Stimulated activated CD4-positive, alpha-beta T cell treated with anti-CD3 and anti-CD28 coated beads, Interleukin-2, amount 100 ng/mL, for 24 hours (primary cell): Measurements from ENCODE around the gene SPSB4.

Source experiments
- DNase-seq, 2 donors: peaks; one replicate each; pipeline ENCODE4 v3.0.0-alpha.2; 2020

The SPSB4 gene

DNA sequence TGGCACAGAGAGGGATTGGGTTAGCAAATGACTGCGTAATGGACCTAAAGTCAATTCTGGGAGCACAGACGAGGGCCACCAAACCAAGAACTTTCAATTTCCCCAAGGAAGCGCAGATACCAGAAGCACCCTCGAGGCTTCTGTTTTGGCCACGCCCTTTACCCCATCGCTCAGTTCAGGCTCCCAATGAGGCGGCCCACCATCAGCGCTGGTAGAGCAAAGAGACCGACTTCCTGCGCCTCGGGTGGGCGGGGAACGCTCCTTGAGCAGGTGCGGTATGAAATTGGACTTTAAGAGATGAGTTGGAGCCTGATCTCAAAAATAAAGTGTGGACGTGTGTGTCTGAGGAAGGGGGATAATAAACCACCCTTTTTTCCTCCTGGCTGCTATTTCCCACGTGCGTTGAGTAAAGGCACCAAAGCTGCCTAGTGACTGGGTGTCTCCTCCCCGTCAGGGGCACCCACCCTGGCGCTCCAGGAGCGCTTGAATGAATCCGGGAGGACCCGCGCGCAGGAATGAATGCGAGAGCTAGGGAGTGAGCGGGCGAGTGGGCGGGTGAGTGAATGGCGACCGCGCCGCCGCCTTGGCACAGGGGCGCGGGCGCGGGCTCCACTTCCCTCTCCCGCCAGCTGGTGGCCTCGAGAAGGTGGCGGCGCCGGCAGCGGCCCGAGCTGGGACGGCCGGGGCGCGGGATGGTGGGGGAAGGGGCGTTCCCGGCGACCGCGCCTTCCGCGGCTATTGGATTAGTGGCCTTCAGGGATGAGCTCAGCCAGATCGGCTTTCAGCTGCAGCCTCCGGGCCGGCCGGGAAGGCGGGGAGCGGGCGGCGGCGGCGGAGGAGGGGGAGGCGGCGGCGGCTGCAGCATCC, at the start of gene SPSB4:
Gene SPSB4 (plus strand): TSS at position 772 of the 867 bp plus-strand sequence. CDS start 14,758 bp downstream, outside the sequence.
- DNase-seq: peak in 1 of 2 donors; percentile 56

DNA sequence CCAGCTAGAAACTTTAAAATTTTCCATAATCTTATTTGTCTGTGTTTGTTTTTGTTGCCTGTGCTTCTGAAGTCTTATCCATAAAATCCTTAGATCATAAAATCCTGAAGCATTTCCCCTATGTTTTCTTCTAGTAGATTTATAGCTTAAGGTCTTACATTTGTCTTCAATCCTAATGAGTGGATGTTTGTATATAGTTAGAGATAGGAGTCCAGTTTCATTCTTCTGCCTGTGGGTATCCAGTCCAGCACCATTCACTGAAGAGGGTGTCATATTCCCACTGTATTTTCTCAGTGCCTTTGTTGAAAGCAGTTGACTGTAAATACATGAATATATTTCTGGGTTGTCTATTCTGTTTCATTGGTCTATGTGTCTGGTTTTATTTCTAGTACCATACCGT, 44.8 kb upstream of the SPSB4 start:
- no peak for DNase-seq

DNA sequence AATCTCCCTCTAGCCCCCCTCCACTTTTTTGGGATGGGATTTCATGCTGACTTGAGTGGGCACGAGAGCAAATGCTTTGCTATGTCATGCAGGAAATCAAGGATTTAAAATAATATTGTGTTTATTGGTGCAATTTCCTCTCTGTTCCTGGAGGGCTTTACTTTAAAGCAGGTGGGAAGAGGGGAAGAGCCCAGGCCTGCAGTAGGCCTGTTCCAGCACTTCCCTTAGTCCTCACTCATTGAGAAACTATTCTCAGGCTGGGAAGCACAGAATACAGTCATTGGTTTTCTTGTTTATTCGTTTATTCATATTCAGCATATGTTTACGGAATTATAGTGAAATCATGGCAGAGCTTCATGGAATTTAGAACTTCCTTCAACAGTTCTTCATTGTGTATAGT, 41.7 kb upstream of the SPSB4 start:
- DNase-seq: no peak

DNA sequence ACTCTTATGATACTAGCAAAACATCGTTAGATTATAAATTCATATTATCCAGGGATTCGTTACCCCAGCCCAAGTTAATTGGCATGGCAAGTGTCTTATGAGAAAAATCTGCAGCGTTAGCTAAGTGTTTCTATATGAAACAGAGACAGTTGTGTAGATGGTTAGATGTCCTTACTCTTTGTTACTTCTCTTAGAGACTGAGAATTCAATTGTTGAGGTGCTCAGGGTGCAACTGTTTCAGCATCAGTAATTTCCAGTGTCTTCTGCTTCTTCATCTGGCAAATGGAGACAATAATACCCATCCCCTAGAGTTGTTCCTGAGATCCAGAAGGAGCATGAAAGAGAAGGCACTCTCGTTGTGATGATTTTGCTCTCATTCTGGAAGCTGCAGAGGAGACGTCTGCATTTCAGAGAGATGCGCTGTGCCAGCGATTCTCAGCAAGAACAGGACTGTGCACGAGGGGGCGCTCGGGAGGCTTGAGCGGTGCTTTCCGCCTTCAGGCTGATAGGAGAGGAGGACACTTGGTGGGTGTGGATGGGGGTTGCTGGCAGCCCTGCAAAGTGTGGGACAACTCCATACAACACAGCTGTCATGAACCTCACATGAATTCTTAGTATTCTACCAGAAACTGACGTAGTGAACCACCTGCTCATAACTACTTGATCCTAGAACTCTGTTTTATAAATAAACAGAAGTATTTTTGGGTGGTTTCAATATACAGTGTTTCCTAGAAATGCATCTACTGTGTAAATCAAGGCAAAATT, 39.7 kb upstream of the SPSB4 start:
- DNase-seq: peak; percentile 77 to 88

DNA sequence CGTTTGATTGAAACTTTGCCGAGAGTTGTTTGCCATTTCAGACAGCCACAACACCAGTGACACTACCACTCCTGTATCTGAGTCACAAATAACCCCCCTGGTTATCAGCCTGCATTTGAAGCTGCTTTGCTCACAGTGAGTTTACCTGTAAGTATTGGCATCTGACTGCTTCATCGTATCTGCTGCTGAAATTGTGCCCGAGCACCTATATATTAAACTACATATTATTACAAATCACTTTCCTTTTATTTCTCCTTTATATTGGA, 39.2 kb upstream of the SPSB4 start:
- DNase-seq: no peak

DNA sequence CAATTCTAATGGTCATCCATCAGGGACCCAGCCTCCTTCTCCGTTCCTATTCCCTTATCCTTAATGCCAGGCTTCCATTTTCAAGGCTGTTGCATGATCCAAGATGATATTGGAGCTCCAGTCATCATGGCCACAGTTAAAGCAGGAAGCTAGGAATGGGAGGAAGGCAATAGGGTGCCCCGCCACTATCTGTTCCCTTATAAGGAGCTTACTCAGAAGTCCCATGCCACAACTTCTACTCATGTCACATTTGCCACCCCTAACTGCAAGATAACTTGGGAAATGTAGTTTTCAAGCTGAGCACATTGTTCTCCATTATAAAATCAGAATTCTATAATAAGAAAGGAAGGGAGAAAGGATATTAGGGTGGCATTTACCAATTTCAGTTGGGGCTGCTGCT, 38.6 kb upstream of the SPSB4 start:
- no peak for DNase-seq

DNA sequence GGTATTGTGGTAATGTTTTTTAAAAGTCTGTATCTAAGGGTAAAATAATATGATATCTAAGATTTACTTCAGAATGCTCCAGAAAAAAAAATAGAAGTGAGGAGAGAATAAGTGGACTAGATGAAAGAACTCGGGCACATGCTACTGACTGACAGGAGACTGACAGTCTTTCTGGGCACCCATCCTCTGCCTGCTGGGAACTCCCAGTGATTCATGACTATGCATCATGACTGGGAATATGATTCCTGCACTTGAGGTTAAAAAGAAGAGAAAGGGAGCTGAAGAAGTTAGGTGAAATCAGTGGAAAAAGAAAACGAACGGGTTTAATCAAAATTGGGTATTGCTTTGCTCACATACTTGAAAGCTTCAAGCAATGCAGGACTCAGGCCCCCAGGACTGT, 35.7 kb upstream of the SPSB4 start:
- no peak for DNase-seq

DNA sequence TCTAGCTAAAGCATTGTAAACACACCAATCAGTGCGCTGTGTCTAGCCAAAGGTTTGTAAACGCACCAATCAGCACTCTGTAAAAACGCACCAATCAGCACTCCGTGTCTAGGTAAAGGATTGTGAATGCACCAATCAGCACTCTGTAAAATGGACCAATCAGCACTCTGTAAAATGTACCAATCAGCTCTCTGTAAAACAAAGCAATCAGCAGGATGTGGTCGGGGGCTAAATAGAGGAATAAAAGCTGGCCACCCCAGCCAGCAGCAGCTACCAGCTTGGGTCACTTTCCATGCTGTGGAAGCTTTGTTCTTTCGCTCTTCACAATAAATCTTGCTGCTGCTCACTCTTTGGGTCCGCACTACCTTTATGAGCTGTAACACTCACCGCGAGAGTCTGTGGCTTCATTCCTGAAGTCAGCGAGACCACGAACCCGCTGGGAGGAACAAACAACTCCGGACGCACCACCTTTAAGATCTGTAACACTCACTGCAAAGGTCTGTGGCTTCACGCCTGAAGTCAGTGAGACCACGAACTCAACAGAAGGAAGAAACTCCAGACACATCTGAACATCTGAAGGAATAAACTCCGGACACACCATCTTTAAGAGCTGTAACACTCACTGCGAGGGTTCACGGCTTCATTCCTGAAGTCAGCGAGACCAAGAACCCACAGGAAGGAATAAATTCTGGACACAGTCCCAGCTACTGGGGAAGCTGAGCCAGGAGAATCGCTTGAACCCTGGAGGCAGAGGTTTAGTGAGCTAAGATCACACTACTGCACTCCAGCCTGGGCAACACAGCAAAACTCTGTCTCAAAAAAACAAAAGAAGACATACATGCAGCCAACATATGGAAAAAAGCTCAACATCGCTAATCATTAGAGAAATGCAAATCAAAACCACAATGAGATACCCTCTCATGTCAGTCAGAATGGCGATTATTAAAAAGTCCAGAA, 33.5 kb upstream of the SPSB4 start:
- peak in 1 of 2 donors; percentile 4 for DNase-seq

DNA sequence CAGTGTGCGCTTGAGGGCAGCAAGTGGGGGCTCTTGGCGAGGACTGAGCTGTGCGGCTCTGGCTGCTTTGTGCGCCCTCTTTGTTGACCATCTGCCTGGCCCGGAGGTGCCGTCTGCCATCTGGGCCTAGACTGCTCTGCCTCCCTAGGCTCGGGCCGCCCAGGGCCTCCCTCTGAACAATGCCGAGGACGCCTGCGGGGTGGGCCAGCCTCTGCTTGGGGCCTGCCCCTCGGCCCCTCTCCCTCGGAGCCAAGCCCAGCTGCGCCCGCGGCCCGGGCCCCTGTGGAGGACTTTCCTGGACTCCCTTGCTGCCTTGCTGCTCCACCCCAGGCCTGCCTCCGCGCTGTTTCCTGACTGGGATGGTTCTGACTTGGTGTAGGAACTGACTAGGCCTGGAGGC, 31.9 kb upstream of the SPSB4 start:
- no peak for DNase-seq

DNA sequence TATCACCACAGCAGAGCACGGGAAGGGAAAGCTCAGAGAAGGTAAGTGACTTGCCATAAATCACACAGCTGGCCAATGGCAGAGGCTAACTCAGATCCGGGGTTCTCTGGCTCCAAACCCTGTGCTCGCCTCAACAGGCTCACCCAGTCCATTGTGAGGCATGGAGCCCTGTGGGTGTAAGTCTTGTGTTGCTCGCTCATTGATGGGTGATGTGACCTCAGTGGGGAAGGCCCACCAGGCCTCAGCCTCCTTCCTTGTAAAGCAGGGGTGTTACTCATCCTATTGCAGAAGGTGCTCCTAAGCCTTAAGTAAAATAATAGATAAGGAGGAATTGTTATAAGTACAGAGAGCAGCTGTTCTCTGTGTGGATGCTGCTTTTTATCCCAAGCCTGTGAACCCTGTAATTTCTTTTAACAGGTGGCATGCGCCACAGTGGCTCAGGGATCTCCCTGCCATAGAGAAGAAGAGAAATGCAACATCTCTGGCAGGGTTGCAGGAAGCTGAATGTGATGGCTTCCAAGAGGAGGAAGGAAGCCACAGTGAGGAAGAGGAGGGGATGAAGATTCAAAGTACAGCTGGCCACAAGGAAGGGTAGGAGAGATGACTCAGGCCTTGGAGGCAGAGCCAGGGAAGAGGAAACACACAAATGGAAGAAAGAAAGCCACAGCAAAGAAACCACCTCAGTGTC, 30.9 kb upstream of the SPSB4 start:
- DNase-seq: no peak

DNA sequence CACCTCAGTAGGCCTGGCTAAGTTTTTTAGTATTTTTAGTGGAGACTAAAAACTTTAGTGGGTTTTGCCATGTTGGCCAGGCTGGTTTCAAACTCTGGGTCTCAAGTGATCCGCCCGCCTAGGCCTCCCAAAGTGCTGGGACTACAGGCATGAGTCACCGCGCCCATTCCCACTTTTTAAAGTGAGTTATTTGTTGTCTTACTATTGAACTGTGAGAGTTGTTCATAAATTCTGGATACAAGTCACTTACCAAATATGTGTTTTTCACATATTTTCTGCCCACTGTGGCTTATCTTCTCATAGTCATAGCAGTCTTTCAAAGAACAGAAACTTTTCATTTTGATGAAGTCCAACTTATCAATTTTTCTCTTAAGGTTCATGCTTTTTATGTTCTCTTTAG, 29.9 kb upstream of the SPSB4 start:
- no peak for DNase-seq

DNA sequence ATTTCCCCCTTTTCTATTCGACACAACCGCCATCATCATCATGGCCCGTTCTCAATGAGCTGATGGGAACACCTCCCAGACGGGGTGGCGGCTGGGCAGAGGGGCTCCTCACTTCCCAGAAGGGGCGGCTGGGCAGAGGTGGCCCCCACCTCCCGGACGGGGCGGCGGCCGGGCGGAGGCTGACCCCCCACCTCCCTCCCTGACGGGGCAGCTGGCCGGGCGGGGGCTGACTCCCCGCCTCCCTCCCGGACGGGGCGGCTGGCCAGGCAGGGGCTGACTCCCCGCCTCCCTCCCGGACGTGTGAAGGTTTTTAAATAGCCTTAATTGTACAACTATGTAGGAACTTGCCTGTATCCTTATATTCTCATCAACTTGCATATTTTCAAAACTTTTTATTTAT, 20.9 kb upstream of the SPSB4 start:
- no peak for DNase-seq

DNA sequence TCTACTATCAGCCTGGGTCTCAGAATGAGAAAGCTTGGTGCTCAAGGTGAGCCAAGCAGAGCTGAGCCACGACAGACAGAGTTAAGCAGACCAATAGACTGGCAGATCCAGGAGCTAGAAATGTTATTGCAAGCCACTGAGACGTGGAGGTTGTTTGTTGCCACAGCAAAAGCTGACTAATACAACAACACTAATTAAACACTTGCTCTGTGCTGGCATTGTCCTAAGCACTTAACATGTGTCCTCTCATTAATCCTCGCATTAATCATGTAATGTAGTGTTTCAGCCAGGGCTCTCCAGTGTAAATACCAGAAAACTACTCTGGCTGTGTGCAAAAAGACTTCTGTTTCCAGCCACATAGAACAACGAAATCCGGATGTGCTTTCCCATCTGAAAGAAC, 11.6 kb upstream of the SPSB4 start:
- no peak for DNase-seq

DNA sequence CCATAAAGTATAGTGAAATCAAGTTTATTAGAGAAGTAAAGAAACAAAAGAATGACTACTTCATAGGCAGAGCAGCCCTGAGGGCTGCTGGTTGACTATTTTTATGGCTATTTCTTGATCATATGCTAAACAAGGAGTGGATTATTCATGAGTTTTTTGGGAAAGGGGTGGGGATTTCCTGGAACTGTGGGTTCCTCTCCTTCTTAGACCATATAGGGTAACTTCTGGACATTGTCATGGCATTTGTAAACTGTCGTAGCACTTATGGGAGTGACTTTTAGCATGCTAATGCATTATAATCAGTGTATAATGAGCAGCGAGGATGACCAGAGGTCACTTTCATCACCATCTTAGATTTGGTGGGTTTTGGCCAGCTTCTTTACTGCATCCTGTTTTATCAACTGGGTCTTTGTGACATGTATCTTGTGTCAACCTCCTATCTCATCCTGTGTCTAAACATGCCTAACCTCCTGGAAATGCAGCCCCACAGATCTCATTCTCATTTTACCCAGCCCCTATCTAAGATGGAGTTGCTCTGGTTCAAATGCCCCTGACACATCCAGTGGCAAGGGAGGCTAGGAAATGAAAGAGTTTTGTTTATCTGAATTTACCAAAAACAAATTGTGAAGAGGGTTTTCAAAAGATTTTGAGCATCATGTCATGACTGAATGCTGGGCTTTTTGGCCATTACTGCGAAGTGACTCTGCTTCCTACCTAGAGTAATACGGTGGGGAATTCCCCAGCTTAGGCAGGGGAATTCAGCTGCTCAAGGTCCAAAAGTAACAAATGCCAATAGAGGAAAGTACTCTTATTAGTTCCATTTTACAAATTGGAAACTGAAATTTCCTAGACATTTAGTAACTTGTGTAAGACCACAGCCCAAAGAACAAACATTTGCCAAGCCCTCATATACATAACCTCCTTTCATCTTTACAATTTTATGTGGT, 6.2 kb upstream of the SPSB4 start:
- no peak for DNase-seq

DNA sequence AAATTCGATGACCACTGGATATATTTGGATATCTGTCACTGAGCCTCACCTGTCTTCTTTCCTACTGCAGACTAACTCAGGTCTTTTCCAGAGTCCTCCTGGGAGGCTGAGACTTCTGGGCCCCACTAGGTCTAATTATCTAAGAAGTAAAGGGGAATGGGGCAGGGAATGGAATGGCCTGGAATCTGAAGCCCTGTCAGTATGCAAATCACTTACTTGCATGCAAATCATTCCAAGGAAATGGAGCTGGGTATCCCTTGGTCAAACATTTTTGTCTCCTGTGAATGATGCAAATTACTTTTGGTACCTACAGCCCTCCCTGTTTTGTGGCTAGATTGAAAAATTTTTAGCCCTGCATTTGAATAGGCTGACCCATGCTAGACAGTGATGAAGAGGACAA, 5.3 kb upstream of the SPSB4 start:
- DNase-seq: no peak

DNA sequence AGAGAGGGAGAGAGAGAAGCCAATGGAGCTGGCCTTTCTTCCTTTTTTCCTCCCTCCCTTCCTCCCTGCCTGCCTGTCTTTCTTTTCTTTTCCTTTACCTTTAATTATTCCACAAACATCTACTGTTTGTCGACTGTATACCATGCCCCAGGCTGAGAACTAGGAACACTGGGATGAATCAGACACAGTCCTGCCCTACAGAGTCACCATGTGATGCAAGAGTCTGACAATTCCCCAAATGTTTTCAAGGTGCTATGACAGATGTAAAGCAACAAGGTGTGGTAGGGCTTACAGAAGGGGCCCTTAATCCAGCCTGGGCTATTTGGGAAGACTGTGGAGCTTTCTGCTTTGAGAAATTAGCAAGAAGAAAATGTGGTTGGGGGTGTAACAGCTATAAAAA, 4.0 kb upstream of the SPSB4 start:
- DNase-seq: no peak

DNA sequence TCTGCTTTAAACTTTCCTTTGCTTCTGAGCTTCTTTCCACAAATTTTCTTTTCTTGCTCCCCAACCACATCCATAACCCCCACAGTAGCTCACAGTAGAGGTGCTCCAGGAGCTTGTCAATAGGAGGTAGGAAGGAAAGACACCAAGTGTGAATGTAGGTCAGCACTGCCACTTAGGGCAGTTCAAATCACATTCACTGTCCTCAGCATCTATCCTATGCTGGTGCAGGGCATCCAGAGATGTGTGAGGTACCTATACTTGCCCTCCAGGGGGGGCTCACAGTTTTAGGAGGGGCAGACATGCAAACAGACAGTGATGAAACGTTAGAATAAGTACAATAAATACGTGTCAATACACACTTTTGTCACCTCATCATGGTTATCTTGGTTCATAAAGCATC, 1.5 kb upstream of the SPSB4 start:
- no peak for DNase-seq

DNA sequence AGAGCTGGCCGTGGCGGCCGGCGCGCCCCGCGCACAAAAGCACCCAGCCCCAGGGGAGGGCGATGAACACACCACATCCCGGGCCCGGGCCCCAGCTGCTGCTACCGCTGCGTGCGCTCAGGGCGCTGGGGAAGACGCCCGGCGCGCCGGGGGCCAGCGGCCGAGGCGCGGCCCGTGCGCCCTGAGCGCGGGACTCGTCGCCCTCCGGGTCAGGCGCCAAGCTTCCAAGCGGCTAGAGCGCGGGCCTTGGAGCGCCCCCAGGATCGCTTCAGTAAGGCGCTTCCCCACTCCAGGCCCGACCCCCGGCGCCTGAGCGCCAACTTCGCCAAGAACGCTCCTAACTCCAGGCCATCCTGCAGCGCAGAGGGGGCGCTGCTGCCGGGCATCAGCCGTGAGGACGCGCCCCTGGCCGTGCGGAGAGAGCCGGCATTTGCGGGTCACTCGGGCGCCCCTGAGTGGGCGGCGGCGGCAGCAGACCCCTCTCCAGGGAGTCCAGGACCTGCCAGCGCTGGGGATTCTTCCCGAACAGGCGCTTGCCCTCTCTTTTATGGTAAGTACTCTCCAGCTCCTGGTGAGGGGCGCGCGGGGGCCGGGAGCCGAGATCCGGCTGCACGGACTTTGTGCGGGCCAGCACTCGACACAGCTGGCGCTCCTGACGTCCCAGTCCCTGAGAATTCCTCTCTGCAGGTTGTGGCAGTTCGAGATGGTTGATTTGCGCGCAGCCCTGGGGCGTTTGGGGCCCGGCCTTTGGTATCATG, 475 bp downstream of the SPSB4 start:
- DNase-seq: peak in 1 of 2 donors; percentile 19

DNA sequence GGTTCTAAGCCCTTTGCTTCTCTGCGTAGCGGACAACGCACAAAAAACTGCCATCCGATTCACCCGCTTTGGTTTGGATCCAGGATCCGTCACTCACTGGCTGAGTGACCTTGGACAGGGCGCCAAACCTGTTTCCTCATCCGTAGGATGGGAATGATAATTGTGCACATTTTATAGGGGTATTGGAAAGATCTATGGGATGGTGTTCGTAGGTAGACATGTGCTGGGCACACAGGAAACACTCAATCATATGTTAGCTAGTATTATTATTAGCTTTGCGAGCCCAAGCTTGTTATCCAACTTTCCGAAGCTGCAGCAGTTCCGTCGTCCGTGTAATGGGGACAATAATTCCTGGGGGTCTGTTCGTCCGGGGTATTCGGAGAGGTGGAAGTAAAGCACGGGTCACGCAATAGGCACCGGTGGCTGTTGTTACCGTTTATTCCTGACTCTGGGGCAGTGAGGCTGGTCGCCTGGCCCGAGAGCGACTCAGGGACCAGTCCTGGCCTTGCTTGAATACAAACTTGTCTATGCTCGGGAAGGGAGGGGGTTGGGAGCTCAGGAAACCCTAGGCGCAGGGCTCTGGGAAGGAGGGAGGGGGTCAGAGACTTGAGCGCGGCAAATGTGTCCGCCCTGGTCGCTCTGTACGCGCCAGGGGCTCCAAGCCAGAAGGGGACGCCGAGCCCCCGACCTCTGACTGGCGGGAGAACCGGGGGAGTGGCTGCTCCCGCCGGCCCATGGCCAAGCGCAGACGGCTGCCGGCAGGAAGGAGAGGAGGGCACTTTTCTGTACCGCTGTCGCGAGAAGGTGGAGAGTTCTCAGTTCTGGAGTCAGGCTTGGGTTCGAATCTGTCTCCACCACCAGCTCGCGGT, 1.3 kb downstream of the SPSB4 start:
- DNase-seq: no peak

DNA sequence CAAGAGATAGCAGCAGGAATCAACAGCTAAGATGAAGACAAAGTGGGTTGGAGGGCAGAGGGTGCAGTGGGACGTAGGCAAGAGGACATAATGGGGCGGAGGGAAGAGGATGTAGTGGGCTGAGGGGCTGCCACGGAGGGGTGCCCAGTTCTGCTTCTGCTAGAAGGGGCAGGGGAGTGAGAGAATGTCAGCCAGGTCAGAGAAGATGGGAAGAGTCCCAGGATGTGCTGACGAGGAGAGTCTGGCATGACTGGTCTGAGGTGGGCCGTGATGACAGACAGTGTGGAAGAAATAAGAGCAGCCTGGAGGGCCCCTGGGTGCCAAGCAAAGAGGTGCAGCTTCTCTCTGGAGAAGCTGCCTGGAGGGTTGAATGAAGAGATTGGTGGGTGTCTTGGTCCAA, 4.0 kb downstream of the SPSB4 start:
- DNase-seq: no peak
